A673 (cell line): ENCODE measurements around the gene DGKD. TPM values are rescaled to one million over a fixed set of nuclear protein-coding genes. Genes with fewer than 3 reads are reported as not detected.
"Not testable (repeated sequence)": the region's sequence is repeated elsewhere in the genome, so short reads cannot be mapped to it uniquely, and the experiment has no call there.

ENCODE experiments used
- BruUV-seq: library from RNA; stranded (reverse); fragments of 400-500 nt; replicated peaks from 2 replicates; lab custom pipeline; 2021; lab: Mats Ljungman, UMichigan
- CTCF ChIA-PET: fragments of 300-600 bp; sonication (Branson Sonifier 250); formaldehyde crosslinking; loops from one replicate; lab custom pipeline; 2022; ENCODE audit warnings: antibody characterized with exemption; lab: Charles Lee
- POLR2A ChIA-PET: fragments of 300-600 bp; sonication (Branson Sonifier 250); formaldehyde crosslinking; loops from one replicate; lab custom pipeline; 2022; ENCODE audit warnings: antibody characterized with exemption; ENCODE audit not compliant: low non-redundant PET; lab: Charles Lee
- DNase-seq: peaks from one replicate; pipeline ENCODE4 v3.0.0-alpha.2; 2015; ENCODE audit warnings: low spot score
- H3K27ac ChIP-seq: fragments of 200-600 bp; sonication (generic); 2 replicates; pipeline ENCODE4 v1.5.1; 2016; ENCODE audit warnings: mixed run types, low read depth, mild to moderate bottlenecking, mixed read lengths, antibody characterized with exemption, low read length; ENCODE audit not compliant: poor library complexity, severe bottlenecking
- H3K27me3 ChIP-seq: fragments of 200-600 bp; sonication (generic); replicated peaks from 2 replicates; pipeline ENCODE4 v1.6.1; 2017; ENCODE audit warnings: mixed run types, low read depth, mild to moderate bottlenecking, mixed read lengths, antibody characterized with exemption, low read length; ENCODE audit not compliant: insufficient read depth, poor library complexity
- H3K36me3 ChIP-seq: fragments of 200-600 bp; sonication (generic); 2 replicates; pipeline ENCODE4 v1.6.1; 2016; ENCODE audit warnings: mixed run types, mild to moderate bottlenecking, mixed read lengths, antibody characterized with exemption, low read length; ENCODE audit not compliant: insufficient read depth, poor library complexity, severe bottlenecking
- H3K4me1 ChIP-seq: fragments of 200-600 bp; sonication (generic); 2 replicates; pipeline ENCODE4 v1.6.1; 2017; ENCODE audit warnings: mixed run types, mild to moderate bottlenecking, mixed read lengths, antibody characterized with exemption, low read length; ENCODE audit not compliant: insufficient read depth, poor library complexity, severe bottlenecking
- H3K4me3 ChIP-seq: fragments of 200-600 bp; sonication (generic); 2 replicates; pipeline ENCODE4 v1.5.1; 2016; ENCODE audit warnings: low read depth, mixed run types, mild to moderate bottlenecking, mixed read lengths, low read length; ENCODE audit not compliant: poor library complexity, severe bottlenecking
- H3K9me3 ChIP-seq: fragments of 200-600 bp; sonication (generic); 2 replicates; pipeline ENCODE4 v1.6.1; 2016; ENCODE audit warnings: mixed run types, low read depth, mild to moderate bottlenecking, mixed read lengths, antibody characterized with exemption, low read length; ENCODE audit not compliant: poor library complexity, severe bottlenecking
- CTCF ChIP-seq: fragments of 300-800, 200-600 bp; sonication (generic); conservative IDR thresholded peaks from 2 replicates; pipeline ENCODE4 v1.5.1; 2017; ENCODE audit warnings: low read depth, mild to moderate bottlenecking, antibody characterized with exemption, low read length, moderate library complexity, mixed read lengths
- EZH2 ChIP-seq: fragments of 200-600 bp; sonication (generic); IDR thresholded peaks from 2 replicates; pipeline ENCODE4 v1.6.1; 2017; ENCODE audit warnings: borderline replicate concordance, low read depth, mild to moderate bottlenecking, mixed read lengths, antibody characterized with exemption, low read length; ENCODE audit not compliant: poor library complexity, severe bottlenecking
- intact Hi-C: fragments of 100-400 bp; cut with micrococcal nuclease; formaldehyde crosslinking; loops from one replicate; pipeline ENCODE4 v1.10.0; 2022; ENCODE audit not compliant: unreplicated experiment
- total RNA-seq: library from RNA; stranded (reverse); gene quantifications from 2 replicates; pipeline ENCODE4 v1.2.3, GENCODE V29; 2021

The DGKD gene
- total RNA-seq, 1 experiment from 2014 or later, result 128 TPM

- no TSS peak for BruUV-seq
- Histone ChIP-seq H3K36me3 (peaks cover 29% of the 10 kb centered on the region), H3K27ac (no peak overlapping the region), H3K27me3 (no peaks in the 10 kb centered on the region), H3K9me3 (no peaks in the 10 kb centered on the region), H3K4me1 (peaks cover 36% of the 10 kb centered on the region), H3K4me3 (no peak overlapping the region)
- intact Hi-C loops, result no loop called here
- no peak for TF ChIP-seq CTCF
- no peak for TF ChIP-seq EZH2
- ChIA-PET POLR2A (no interaction called here), CTCF (no interaction called here)
- DNase-seq, result no peak
Observed at GRCh38 chr2:233389601-233390125, 35.4 kb downstream of the DGKD start.

- CTCF ChIA-PET, result no interaction called here
- peaks cover 22% of the 10 kb centered on the region for H3K36me3 ChIP-seq
- no peaks in the 10 kb centered on the region for H3K27me3 ChIP-seq
- intact Hi-C loops, result no loop called here
- H3K4me1 ChIP-seq, result peaks cover 15% of the 10 kb centered on the region
- POLR2A ChIA-PET, result no interaction called here
- H3K27ac ChIP-seq, result peak overlapping the region; percentile 30
- DNase-seq, result no peak
- H3K9me3 ChIP-seq, result no peaks in the 10 kb centered on the region
- TF ChIP-seq CTCF (no peak), EZH2 (no peak)
- no TSS peak for BruUV-seq
- H3K4me3 ChIP-seq, result no peak overlapping the region
Observed at GRCh38 chr2:233395687-233396086, 41.4 kb downstream of the DGKD start.

- H3K9me3 ChIP-seq, H3K27ac ChIP-seq, H3K4me3 ChIP-seq, H3K27me3 ChIP-seq, intact Hi-C loops, CTCF ChIA-PET, POLR2A ChIA-PET, BruUV-seq, DNase-seq: not testable (repeated sequence)
- Histone ChIP-seq H3K4me1 (peaks cover 15% of the 10 kb centered on the region), H3K36me3 (peaks cover 14% of the 10 kb centered on the region)
Observed at GRCh38 chr2:233396726-233397665, 42.7 kb downstream of the DGKD start.
